GM12801 (cell line): ENCODE measurements around the gene PTN.

ENCODE experiments used
- TF ChIP-seq, protein P1 (sequence below): IDR thresholded peaks from one replicate; pipeline ENCODE4 v1.5.1; 2011; ENCODE audit warnings: control low read depth; ENCODE audit not compliant: insufficient read length; ENCODE audit errors: extremely low read depth

The PTN gene

DNA sequence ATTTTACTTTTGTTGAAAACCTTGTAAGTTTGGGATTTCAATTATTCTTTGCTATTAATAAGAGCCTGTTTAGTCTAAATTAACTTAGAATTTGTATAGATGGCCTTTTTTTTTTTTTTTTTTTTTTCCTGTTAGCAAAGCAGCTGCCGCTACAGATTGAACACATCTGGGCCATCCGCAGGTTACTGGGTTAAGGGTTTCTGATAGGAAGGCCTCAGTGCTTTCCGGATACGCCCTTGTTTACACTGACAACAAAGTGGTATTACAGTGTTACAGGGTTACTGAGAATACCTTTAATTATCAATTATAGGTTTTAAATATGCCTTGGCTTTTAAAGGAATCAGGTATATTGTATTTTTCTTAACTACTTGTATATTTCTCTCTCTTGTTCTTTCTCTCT is 76.8 kb downstream of the PTN start:
- TF ChIP-seq, protein P1, sequence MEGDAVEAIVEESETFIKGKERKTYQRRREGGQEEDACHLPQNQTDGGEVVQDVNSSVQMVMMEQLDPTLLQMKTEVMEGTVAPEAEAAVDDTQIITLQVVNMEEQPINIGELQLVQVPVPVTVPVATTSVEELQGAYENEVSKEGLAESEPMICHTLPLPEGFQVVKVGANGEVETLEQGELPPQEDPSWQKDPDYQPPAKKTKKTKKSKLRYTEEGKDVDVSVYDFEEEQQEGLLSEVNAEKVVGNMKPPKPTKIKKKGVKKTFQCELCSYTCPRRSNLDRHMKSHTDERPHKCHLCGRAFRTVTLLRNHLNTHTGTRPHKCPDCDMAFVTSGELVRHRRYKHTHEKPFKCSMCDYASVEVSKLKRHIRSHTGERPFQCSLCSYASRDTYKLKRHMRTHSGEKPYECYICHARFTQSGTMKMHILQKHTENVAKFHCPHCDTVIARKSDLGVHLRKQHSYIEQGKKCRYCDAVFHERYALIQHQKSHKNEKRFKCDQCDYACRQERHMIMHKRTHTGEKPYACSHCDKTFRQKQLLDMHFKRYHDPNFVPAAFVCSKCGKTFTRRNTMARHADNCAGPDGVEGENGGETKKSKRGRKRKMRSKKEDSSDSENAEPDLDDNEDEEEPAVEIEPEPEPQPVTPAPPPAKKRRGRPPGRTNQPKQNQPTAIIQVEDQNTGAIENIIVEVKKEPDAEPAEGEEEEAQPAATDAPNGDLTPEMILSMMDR: no peak

DNA sequence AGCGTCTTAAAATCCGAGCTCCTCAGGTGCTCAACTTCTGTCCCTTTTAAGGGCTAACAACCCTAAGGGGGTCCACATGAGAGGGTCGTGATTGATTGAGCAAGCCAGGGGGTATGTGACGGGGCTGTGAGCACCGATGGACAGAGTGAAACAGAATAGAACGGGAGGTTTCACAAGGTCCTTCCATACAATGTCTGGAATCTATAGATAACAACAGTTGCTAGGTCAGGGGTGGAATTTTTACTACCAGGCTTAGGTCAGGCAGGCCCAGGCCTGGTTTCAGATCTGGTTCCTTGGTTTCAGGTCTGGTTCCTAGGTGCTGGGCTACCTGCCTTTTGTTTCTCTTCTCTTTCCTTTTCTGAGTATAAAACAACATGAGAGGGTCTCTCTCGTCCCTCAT is 80.9 kb downstream of the PTN start:
- TF ChIP-seq, protein P1: no peak

DNA sequence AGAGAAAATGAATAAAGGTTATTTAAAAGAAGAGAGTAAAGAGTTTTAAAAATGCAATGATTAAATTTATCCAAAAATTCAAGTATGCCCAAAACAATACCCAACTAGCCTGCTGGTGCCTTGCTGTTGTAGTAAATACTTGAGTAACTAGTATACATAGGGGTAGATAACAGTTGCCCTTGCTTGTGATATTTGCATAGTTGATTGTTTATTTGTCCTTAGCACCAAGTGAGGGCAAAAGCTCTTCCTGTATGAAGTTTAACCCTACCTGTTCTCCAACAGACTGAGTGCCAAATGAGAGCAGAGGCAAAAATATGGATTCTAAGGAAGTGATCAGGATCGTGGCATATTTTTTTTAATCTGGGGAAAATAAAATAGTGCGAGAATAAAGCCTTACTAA is 85.0 kb downstream of the PTN start:
- TF ChIP-seq, protein P1: no peak

DNA sequence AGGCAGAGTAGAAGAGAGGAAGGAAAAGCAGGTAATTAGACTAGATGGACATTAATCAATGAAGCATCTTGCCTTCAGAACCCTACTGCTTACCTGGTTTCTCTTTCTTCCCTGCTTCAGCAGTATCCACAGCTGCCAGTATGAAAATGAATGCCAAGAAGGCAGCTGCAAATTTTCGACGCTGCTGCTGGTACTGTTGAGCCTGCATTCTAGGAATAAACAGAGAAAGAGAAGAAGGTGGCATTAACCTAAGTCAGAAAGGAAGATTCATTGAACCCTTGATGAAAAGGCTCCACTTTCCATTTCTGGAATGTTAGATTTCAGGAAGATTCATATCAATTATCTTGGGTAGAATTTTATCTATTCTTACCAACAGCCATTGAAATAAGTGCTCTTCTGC is 88.8 kb downstream of the PTN start:
- TF ChIP-seq, protein P1: no peak

DNA sequence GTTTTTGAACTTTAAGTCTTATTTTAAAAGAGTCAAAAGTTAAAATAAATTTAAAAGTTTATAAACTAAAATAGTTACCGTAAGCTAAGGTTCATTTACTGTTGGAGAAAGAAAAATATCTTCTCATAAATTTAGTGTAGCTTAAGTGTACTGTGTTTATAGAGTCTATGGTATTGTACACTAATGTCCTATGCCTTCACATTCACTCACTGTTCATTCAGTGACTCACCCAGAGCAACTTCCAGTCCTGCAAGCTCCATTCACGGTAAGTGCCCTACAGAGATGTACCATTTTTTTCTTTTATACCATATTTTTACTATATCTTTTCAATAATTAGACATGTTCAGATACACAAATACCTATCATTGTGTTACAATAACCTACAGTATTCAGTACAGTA is 97.6 kb downstream of the PTN start:
- TF ChIP-seq, protein P1: no peak

DNA sequence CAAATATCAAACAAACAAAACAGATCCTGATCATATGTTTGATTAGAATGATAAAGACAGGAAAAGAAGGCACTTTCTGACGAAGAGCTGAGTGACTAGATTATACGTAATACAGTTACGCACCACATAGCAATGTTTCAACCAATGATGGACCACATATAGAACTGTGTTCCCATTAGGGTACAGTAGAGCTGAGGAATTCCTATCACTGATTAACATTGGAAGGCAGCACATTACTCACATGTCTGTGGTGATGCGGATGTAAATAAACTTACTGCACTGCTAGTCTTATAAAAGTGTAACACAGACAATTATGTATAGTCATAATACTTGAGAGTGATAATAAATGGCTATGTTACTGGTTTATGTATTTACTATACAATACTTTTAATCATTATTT is 98.3 kb downstream of the PTN start:
- TF ChIP-seq, protein P1: no peak

DNA sequence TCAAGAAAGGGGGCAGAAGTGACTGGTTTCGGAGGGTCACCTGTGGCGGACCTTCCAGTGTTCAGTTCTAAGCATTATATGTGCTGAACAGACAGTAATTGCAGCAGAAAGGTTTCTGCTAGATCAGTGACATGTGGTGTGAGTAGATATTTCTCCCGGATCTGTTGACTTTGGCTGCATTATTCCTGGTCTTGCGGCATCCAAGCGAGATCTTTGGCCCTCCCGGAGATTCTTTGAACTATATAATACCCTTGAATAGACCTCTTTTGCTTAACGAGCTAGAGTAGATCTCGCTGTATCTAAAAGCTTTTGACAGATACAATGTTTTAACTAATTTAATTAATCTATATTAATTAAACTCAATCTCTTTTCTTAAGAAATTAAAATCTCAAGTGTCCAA is 99.8 kb downstream of the PTN start:
- TF ChIP-seq, protein P1: no peak

DNA sequence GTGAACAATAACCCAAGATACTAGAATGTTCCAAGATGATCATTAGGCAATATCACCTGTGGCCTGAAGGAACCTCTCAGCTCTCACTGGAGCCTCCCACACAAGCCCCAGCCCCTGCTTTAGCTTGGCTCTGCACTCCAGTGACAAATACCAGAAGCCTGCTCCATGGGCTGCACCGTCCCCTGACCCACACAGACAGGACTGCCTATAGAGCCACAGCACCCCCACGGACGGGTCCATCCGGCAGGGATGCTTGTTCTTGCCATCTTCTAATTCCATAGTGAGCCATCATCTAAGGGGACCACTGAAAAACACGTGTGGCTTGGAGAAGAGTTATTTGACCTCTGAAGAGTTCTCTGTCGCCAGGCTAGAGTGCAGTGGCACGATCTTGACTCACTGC is 100.9 kb downstream of the PTN start:
- TF ChIP-seq, protein P1: no peak
